OCI-LY1 (cell line): Measurements from ENCODE around the gene BRIP1.

Source experiments
- H2AFZ ChIP-seq: fragments of 200-600 bp; sonication (generic), shearing (Covaris generic); 2 replicates; pipeline ENCODE4 v1.6.0; 2014; ENCODE audit warnings: antibody characterized with exemption, mild to moderate bottlenecking, low read length
- H3F3A ChIP-seq: fragments of 200-600 bp; sonication (generic), shearing (Covaris generic); 2 replicates; pipeline ENCODE4 v1.6.0; 2014; ENCODE audit warnings: mild to moderate bottlenecking, antibody characterized with exemption, low read length, moderate library complexity; ENCODE audit not compliant: insufficient read depth
- H3K27ac ChIP-seq: fragments of 200-600 bp; sonication (generic); 2 replicates; pipeline ENCODE4 v1.5.1; 2014; ENCODE audit warnings: low read length, mixed run types, mild to moderate bottlenecking, low read depth; ENCODE audit not compliant: poor library complexity, severe bottlenecking
- H3K27me3 ChIP-seq: fragments of 200-600 bp; sonication (generic); 2 replicates; pipeline ENCODE4 v1.6.0; 2014; ENCODE audit warnings: antibody characterized with exemption, mild to moderate bottlenecking, low read length, moderate library complexity; ENCODE audit not compliant: insufficient read depth
- H3K36me3 ChIP-seq: fragments of 200-600 bp; sonication (generic); 2 replicates; pipeline ENCODE4 v1.6.1; 2014; ENCODE audit warnings: mild to moderate bottlenecking, antibody characterized with exemption, low read length, moderate library complexity, mixed read lengths; ENCODE audit not compliant: insufficient read depth
- H3K4me1 ChIP-seq: fragments of 200-600 bp; sonication (generic); 2 replicates; pipeline ENCODE4 v1.5.1; 2014; ENCODE audit warnings: mild to moderate bottlenecking, low read length, moderate library complexity; ENCODE audit not compliant: insufficient read depth, severe bottlenecking
- H3K4me2 ChIP-seq: fragments of 200-600 bp; sonication (generic), shearing (Covaris generic); 2 replicates; pipeline ENCODE4 v1.6.1; 2014; ENCODE audit warnings: low read length
- H3K4me3 ChIP-seq: fragments of 200-600 bp; sonication (generic); 2 replicates; pipeline ENCODE4 v1.5.1; 2014; ENCODE audit warnings: low read length, low read depth, mild to moderate bottlenecking, mixed read lengths; ENCODE audit not compliant: poor library complexity, severe bottlenecking
- H3K79me2 ChIP-seq: fragments of 200-600 bp; shearing (Covaris generic); 2 replicates; pipeline ENCODE4 v1.6.1; 2016; ENCODE audit warnings: mixed run types, low read length, mixed read lengths; ENCODE audit not compliant: insufficient read depth
- H3K9ac ChIP-seq: fragments of 200-600 bp; sonication (generic), shearing (Covaris generic); 2 replicates; pipeline ENCODE4 v1.6.1; 2014; ENCODE audit warnings: mild to moderate bottlenecking, low read length, mixed read lengths
- H3K9me2 ChIP-seq: fragments of 200-600 bp; sonication (generic), shearing (Covaris generic); 2 replicates; pipeline ENCODE4 v1.6.1; 2014; ENCODE audit warnings: low read depth, mild to moderate bottlenecking, low read length, mixed read lengths
- H3K9me3 ChIP-seq: fragments of 200-600 bp; shearing (Covaris generic); 2 replicates; pipeline ENCODE4 v1.6.1; 2014; ENCODE audit warnings: low read length, mixed read lengths
- H4K20me1 ChIP-seq: fragments of 200-600 bp; sonication (generic), shearing (Covaris generic); 2 replicates; pipeline ENCODE4 v1.6.0; 2016; ENCODE audit warnings: mild to moderate bottlenecking, low read length; ENCODE audit not compliant: insufficient read depth
- CTCF ChIP-seq: fragments of 200-600 bp; sonication (generic), shearing (Covaris generic); IDR thresholded peaks from 2 replicates; pipeline ENCODE4 v1.5.1; 2017; ENCODE audit warnings: mild to moderate bottlenecking, antibody characterized with exemption, low read length, moderate library complexity, mixed read lengths
- EZH2 ChIP-seq: fragments of 200-600 bp; sonication (generic), shearing (Covaris generic); IDR thresholded peaks from 2 replicates; pipeline ENCODE4 v1.8.0; 2017; ENCODE audit warnings: borderline replicate concordance, mixed run types, mild to moderate bottlenecking, antibody characterized with exemption, low read length, moderate library complexity, mixed read lengths

Gene BRIP1

GRCh38 chr17:61704935-61705449 lies 158.3 kb downstream of the BRIP1 start:
- Histone ChIP-seq H4K20me1 (no peaks in the 10 kb centered on the region), H2AFZ (no peak overlapping the region), H3K36me3 (peaks cover 16% of the 10 kb centered on the region; the same call in 1 of the 2 replicates), H3K4me1 (no peaks in the 10 kb centered on the region), H3K9me2 (no peaks in the 10 kb centered on the region), H3K79me2 (no peaks in the 10 kb centered on the region), H3K9ac (no peak overlapping the region), H3K27me3 (no peaks in the 10 kb centered on the region), H3K27ac (no peak overlapping the region), H3K4me2 (no peak overlapping the region), H3K9me3 (peaks cover 12% of the 10 kb centered on the region; the same call in 1 of the 2 replicates), H3K4me3 (no peak overlapping the region), H3F3A (no peaks in the 10 kb centered on the region)
- TF ChIP-seq EZH2: no peak
- no peak for TF ChIP-seq CTCF

- H3K36me3 ChIP-seq: no peaks in the 10 kb centered on the region
- H3K4me1 ChIP-seq: no peaks in the 10 kb centered on the region
- no peaks in the 10 kb centered on the region for H3F3A ChIP-seq
- H3K79me2 ChIP-seq: no peaks in the 10 kb centered on the region
- peaks cover 17% of the 10 kb centered on the region; the same call in 1 of the 2 replicates for H3K9me3 ChIP-seq
- H3K4me2 ChIP-seq: no peak overlapping the region
- no peak overlapping the region for H2AFZ ChIP-seq
- H3K9ac ChIP-seq: no peak overlapping the region
- H3K27ac ChIP-seq: no peak overlapping the region
- H3K27me3 ChIP-seq: no peaks in the 10 kb centered on the region
- no peak overlapping the region for H3K4me3 ChIP-seq
- H3K9me2 ChIP-seq: no peaks in the 10 kb centered on the region
- no peaks in the 10 kb centered on the region for H4K20me1 ChIP-seq
- no peak for TF ChIP-seq CTCF
- no peak for TF ChIP-seq EZH2
Measured at GRCh38 chr17:61702450-61702849, 160.9 kb downstream of the BRIP1 start.

- H3K9me2 ChIP-seq: no peaks in the 10 kb centered on the region
- no peaks in the 10 kb centered on the region for H3K36me3 ChIP-seq
- H4K20me1 ChIP-seq: no peaks in the 10 kb centered on the region
- H3K79me2 ChIP-seq: no peaks in the 10 kb centered on the region
- no peaks in the 10 kb centered on the region for H3K27me3 ChIP-seq
- H3F3A ChIP-seq: no peaks in the 10 kb centered on the region
- TF ChIP-seq CTCF (no peak), EZH2 (no peak)
- H2AFZ ChIP-seq: no peak overlapping the region
- no peak overlapping the region for H3K4me3 ChIP-seq
- no peaks in the 10 kb centered on the region for H3K4me1 ChIP-seq
- peaks cover 17% of the 10 kb centered on the region; the same call in 1 of the 2 replicates for H3K9me3 ChIP-seq
- no peak overlapping the region for H3K4me2 ChIP-seq
- H3K27ac ChIP-seq: no peak overlapping the region
- H3K9ac ChIP-seq: no peak overlapping the region
Measured at GRCh38 chr17:61701978-61702377, 161.3 kb downstream of the BRIP1 start.
